SHP77 treated with DMSO at 0.1 percent for 48 hours (cell line): ENCODE data around the gene USP17L30.
"Not testable (repeated sequence)": the region's sequence is repeated elsewhere in the genome, so short reads cannot be mapped to it uniquely, and the experiment has no call there.

Source experiments
- DNase-seq: peaks from one replicate; lab custom pipeline; 2025; lab: John Stamatoyannopoulos, UW

USP17L30 gene

GRCh38 chr4:9362829-9363228, at the start of gene USP17L30:
Gene USP17L30, plus strand, starts transcription at chr4:9363129. Its CDS starts 0 bp downstream, at chr4:9363129.
- DNase-seq = not testable (repeated sequence)

- not testable (repeated sequence) for DNase-seq
These were observed 38.7 kb upstream of the USP17L30 start for GRCh38 chr4:9324191-9324590.

- DNase-seq = not testable (repeated sequence)
These were observed 38.1 kb upstream of the USP17L30 start, which contains the start of gene USP17L24 for GRCh38 chr4:9324865-9325264. Gene USP17L24, plus strand, starts transcription at chr4:9325165. Its CDS starts 0 bp downstream, at chr4:9325165.

- DNase-seq = not testable (repeated sequence)
These were observed 33.3 kb upstream of the USP17L30 start, which contains the start of gene USP17L25 for GRCh38 chr4:9329611-9330010. Gene USP17L25, plus strand, starts transcription at chr4:9329911. Its CDS starts 0 bp downstream, at chr4:9329911.

GRCh38 chr4:9334358-9334757, 28.6 kb upstream of the USP17L30 start, which contains the start of gene USP17L26:
Gene USP17L26, plus strand, starts transcription at chr4:9334658. Its CDS starts 0 bp downstream, at chr4:9334658.
- not testable (repeated sequence) for DNase-seq

GRCh38 chr4:9339103-9339502, 23.8 kb upstream of the USP17L30 start, which contains the start of gene USP17L5:
Gene USP17L5, plus strand, starts transcription at chr4:9339403. Its CDS starts 0 bp downstream, at chr4:9339403.
- not testable (repeated sequence) for DNase-seq

GRCh38 chr4:9343848-9344247, 19.1 kb upstream of the USP17L30 start, which contains the start of gene USP17L27:
Gene USP17L27, plus strand, starts transcription at chr4:9344148. Its CDS starts 0 bp downstream, at chr4:9344148.
- not testable (repeated sequence) for DNase-seq

- DNase-seq = not testable (repeated sequence)
These were observed 14.3 kb upstream of the USP17L30 start, which contains the start of gene USP17L28 for GRCh38 chr4:9348593-9348992. Gene USP17L28, plus strand, starts transcription at chr4:9348893. Its CDS starts 0 bp downstream, at chr4:9348893.

- DNase-seq = not testable (repeated sequence)
These were observed 12.1 kb upstream of the USP17L30 start for GRCh38 chr4:9350866-9351265.

- DNase-seq = not testable (repeated sequence)
These were observed 9.6 kb upstream of the USP17L30 start, which contains the start of gene USP17L29 for GRCh38 chr4:9353338-9353737. Gene USP17L29, plus strand, starts transcription at chr4:9353638. Its CDS starts 0 bp downstream, at chr4:9353638.

GRCh38 chr4:9379881-9380280, 17.0 kb downstream of the USP17L30 start:
- DNase-seq = not testable (repeated sequence)

GRCh38 chr4:9381012-9381534, 18.1 kb downstream of the USP17L30 start:
- DNase-seq = not testable (repeated sequence)

- DNase-seq = no peak
These were observed 21.2 kb downstream of the USP17L30 start for GRCh38 chr4:9384126-9384525.

- not testable (repeated sequence) for DNase-seq
These were observed 26.1 kb downstream of the USP17L30 start for GRCh38 chr4:9389001-9389400.

GRCh38 chr4:9405774-9406173, 42.8 kb downstream of the USP17L30 start:
- DNase-seq = not testable (repeated sequence)

- not testable (repeated sequence) for DNase-seq
These were observed 43.6 kb downstream of the USP17L30 start for GRCh38 chr4:9406491-9406890.

GRCh38 chr4:9409793-9410192, 46.9 kb downstream of the USP17L30 start:
- no peak for DNase-seq
